IMR-90 (cell line): ENCODE measurements around the gene ARHGEF26. TPM values are rescaled to one million over a fixed set of nuclear protein-coding genes. Genes with fewer than 3 reads are reported as not detected.
A peak's percentile ranks its signal among the peaks of the same experiment; 100 is the strongest.

ENCODE experiments used
- ATAC-seq: fragments of 200-7000 bp; cut with Tn5 transposase; 2 replicates; pipeline ENCODE4 v1.9.1; 2020; ENCODE audit warnings: low read depth, mild to moderate bottlenecking, moderate library complexity
- BruUV-seq: library from RNA; stranded (reverse); fragments of 400-500 nt; replicated peaks from 2 replicates; lab custom pipeline; 2021; lab: Mats Ljungman, UMichigan
- CTCF ChIA-PET: fragments of 300-600 bp; formaldehyde crosslinking; extraction: SDS; loops from one replicate; lab custom pipeline; 2021; ENCODE audit warnings: antibody characterized with exemption; lab: Yijun Ruan, JAX
- POLR2A ChIA-PET: fragments of 300-600 bp; sonication (Branson Sonifier 250); formaldehyde crosslinking; loops from one replicate; lab custom pipeline; 2022; ENCODE audit warnings: antibody characterized with exemption; ENCODE audit not compliant: unreplicated experiment; lab: Charles Lee
- DNase-seq: peaks from one replicate; pipeline ENCODE4 v3.0.0; 2013
- H2AFZ ChIP-seq: replicated peaks from 2 replicates; pipeline ENCODE3; 2013; ENCODE audit warnings: low read length, mild to moderate bottlenecking; ENCODE audit not compliant: poor library complexity
- H2AK5ac ChIP-seq: 2 replicates; pipeline ENCODE4 v1.6.1; 2013; ENCODE audit warnings: low read depth, low read length, inconsistent platforms
- H2AK9ac ChIP-seq: replicated peaks from 2 replicates; pipeline ENCODE3; 2013; ENCODE audit warnings: mild to moderate bottlenecking, low read depth, low read length, moderate library complexity; ENCODE audit not compliant: poor library complexity
- H2BK120ac ChIP-seq: 2 replicates; pipeline ENCODE4 v1.6.1; 2013; ENCODE audit warnings: low read depth, low read length, inconsistent platforms
- H2BK15ac ChIP-seq: 3 replicates; pipeline ENCODE4 v1.6.1; 2013; ENCODE audit warnings: low read depth, low read length, inconsistent platforms
- H2BK20ac ChIP-seq: 2 replicates; pipeline ENCODE4 v1.6.1; 2013; ENCODE audit warnings: low read depth, mild to moderate bottlenecking, inconsistent platforms, low read length, moderate library complexity
- H2BK5ac ChIP-seq: 2 replicates; pipeline ENCODE4 v1.6.1; 2013; ENCODE audit warnings: mild to moderate bottlenecking, low read depth, low read length, inconsistent platforms; ENCODE audit not compliant: poor library complexity, severe bottlenecking
- H3K14ac ChIP-seq: replicated peaks from 2 replicates; pipeline ENCODE4 v1.6.1; 2013; ENCODE audit warnings: low read depth, low read length, inconsistent platforms
- H3K18ac ChIP-seq: 2 replicates; pipeline ENCODE4 v1.6.1; 2013; ENCODE audit warnings: low read depth, low read length, control low read depth
- H3K23ac ChIP-seq: 2 replicates; pipeline ENCODE4 v1.6.1; 2013; ENCODE audit warnings: low read depth, low read length, inconsistent platforms
- H3K27ac ChIP-seq: 2 replicates; pipeline ENCODE4 v1.5.1; 2013; ENCODE audit warnings: mild to moderate bottlenecking, control low read depth, low read length; ENCODE audit not compliant: insufficient read depth
- H3K27me3 ChIP-seq: 2 replicates; pipeline ENCODE4 v1.6.1; 2013; ENCODE audit warnings: low read length; ENCODE audit not compliant: control insufficient read depth, insufficient read depth
- H3K36me3 ChIP-seq: 2 replicates; pipeline ENCODE4 v1.6.1; 2013; ENCODE audit warnings: low read length, mixed read lengths; ENCODE audit not compliant: control insufficient read depth, insufficient read depth
- H3K4ac ChIP-seq: 2 replicates; pipeline ENCODE4 v1.6.1; 2013; ENCODE audit warnings: low read depth, low read length, inconsistent platforms
- H3K4me1 ChIP-seq: 2 replicates; pipeline ENCODE4 v1.6.1; 2013; ENCODE audit warnings: low read length, mixed read lengths; ENCODE audit not compliant: control insufficient read depth, insufficient read depth
- H3K4me2 ChIP-seq: 2 replicates; pipeline ENCODE4 v1.6.1; 2013; ENCODE audit warnings: low read depth, mild to moderate bottlenecking, control low read depth, low read length, moderate library complexity
- H3K4me3 ChIP-seq: 2 replicates; pipeline ENCODE4 v1.5.1; 2013; ENCODE audit warnings: low read depth, mild to moderate bottlenecking, control low read depth, low read length, moderate library complexity; ENCODE audit not compliant: insufficient read depth
- H3K56ac ChIP-seq: 2 replicates; pipeline ENCODE4 v1.6.1; 2013; ENCODE audit warnings: low read length, inconsistent platforms; ENCODE audit not compliant: insufficient read depth; ENCODE audit errors: extremely low read depth
- H3K79me1 ChIP-seq, 2 experiments: 2 replicates each; pipeline ENCODE4 v1.6.1; 2013; ENCODE audit warnings: low read length in 2 of 2, inconsistent platforms in 1 of 2, low read depth in 1 of 2
- H3K9ac ChIP-seq: 2 replicates; pipeline ENCODE4 v1.6.1; 2013; ENCODE audit warnings: low read depth, low read length, control low read depth
- H3K9me1 ChIP-seq: 2 replicates; pipeline ENCODE4 v1.6.1; 2013; ENCODE audit warnings: low read length, inconsistent platforms; ENCODE audit not compliant: insufficient read depth
- H3K9me3 ChIP-seq: 2 replicates; pipeline ENCODE4 v1.6.1; 2013; ENCODE audit warnings: low read length; ENCODE audit not compliant: control insufficient read depth, insufficient read depth
- H4K20me1 ChIP-seq: 2 replicates; pipeline ENCODE4 v1.6.1; 2013; ENCODE audit warnings: low read length, inconsistent platforms; ENCODE audit not compliant: insufficient read depth
- H4K5ac ChIP-seq: 2 replicates; pipeline ENCODE4 v1.6.1; 2013; ENCODE audit warnings: mild to moderate bottlenecking, low read depth, low read length, control low read depth
- H4K8ac ChIP-seq, 2 experiments: 2 replicates each; pipeline ENCODE4 v1.6.1; 2013; ENCODE audit warnings: low read depth in 2 of 2, low read length in 2 of 2, control low read depth in 1 of 2, inconsistent platforms in 1 of 2
- H4K91ac ChIP-seq: 2 replicates; pipeline ENCODE4 v1.6.1; 2013; ENCODE audit warnings: low read depth, low read length, inconsistent platforms; ENCODE audit not compliant: insufficient read depth
- FOS ChIP-seq: fragments of 150-350 bp; IDR thresholded peaks from 2 replicates; pipeline ENCODE4 v1.6.1; 2016; ENCODE audit warnings: low read depth, low read length
- MAFK ChIP-seq: IDR thresholded peaks from 2 replicates; pipeline ENCODE4 v1.6.1; 2012; ENCODE audit warnings: low read depth, low read length, improper control_type of control experiment
- WGBS, 2 experiments: methylation state at CpG; one replicate each; pipeline versions ENCODE4 v1.1.5 to v1.1.7; 2013; ENCODE audit warnings: missing lambda C conversion rate in 2 of 2; ENCODE audit not compliant: insufficient read length in 1 of 2; ENCODE audit errors: extremely low coverage in 2 of 2; 5-methylcytosine and 5-hydroxymethylcytosine counted together
- dilution Hi-C: fragments of 300-500 bp; cut with HindIII; formaldehyde crosslinking; loops from one replicate; pipeline ENCODE4 v1.14.3; 2018; ENCODE audit warnings: low sequenced_read_pairs; ENCODE audit not compliant: unreplicated experiment
- in situ Hi-C: fragments of 300-500 bp; cut with MboI; formaldehyde crosslinking; loops from 3 replicates; pipeline ENCODE4 v1.14.3; 2019; ENCODE audit warnings: low sequenced_read_pairs, inconsistent platforms, mixed read lengths
- intact Hi-C: fragments of 100-400 bp; cut with micrococcal nuclease; formaldehyde crosslinking; loops from 2 replicates; pipeline ENCODE4 v1.10.0; 2022
- polyA plus RNA-seq, 3 experiments: library from polyadenylated mRNA; depleted of rRNA; stranded (reverse); fragments of >200 nt; gene quantifications; 2 replicates each; pipeline ENCODE4 v1.2.3, GENCODE V29; 2012; ENCODE audit warnings: low replicate concordance in 1 of 3
- total RNA-seq: library from RNA; depleted of rRNA; stranded (reverse); fragments of >200 nt; gene quantifications from 2 replicates; pipeline ENCODE4 v1.2.3, GENCODE V29; 2012

ARHGEF26 gene
- total and polyA plus RNA-seq, 2 of the 4 experiments (the other 2 are of a cell fraction), result 2.0 to 2.3 TPM

DNA sequence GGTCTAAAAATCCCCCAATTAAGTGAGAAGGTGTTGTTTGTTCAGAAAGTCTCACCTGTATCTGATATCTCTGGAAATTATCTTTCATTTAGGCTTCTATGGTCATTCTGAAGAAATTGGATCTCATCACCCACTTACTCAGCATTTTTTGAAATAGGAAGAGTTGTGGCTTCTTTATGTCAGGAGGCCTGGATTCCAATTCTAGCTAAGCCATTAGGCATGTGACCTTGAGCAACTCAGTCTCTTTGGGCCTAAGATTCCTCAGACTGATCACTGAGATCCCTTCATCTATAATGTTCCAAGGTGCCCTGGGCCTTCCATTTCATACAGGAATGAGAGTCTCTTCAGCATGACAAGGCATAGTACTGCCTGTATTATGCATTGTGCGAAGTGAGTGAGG lies 70.3 kb downstream of the ARHGEF26 start:
- H3K36me3 ChIP-seq, result no peaks in the 10 kb centered on the region
- no peak overlapping the region for H2BK15ac ChIP-seq
- H3K14ac ChIP-seq, result no peak overlapping the region
- peaks cover 2% of the 10 kb centered on the region; the same call in 1 of the 2 replicates for H3K4me1 ChIP-seq
- in situ Hi-C loops (no loop called here), dilution Hi-C loops (no loop called here), intact Hi-C loops (no loop called here)
- no TSS peak for BruUV-seq
- H3K4me2 ChIP-seq, result no peak overlapping the region
- H3K18ac ChIP-seq, result no peak overlapping the region
- H3K9me1 ChIP-seq, result 0 out of 2 replicates have a peak, but pooled peaks cover 3% of the 10 kb centered on the region
- no peaks in the 10 kb centered on the region for H3K79me1 ChIP-seq
- H4K8ac ChIP-seq, result no peak overlapping the region
- no peak overlapping the region for H2BK20ac ChIP-seq
- no peak overlapping the region for H3K4me3 ChIP-seq
- 100% methylated on average over 1 of the region's 1 CpG; no CpG with 5 or more reads in 1 of the 2 experiments for WGBS, 2 experiments
- H4K20me1 ChIP-seq, result no peaks in the 10 kb centered on the region
- no peak overlapping the region for H3K4ac ChIP-seq
- no peak overlapping the region for H3K23ac ChIP-seq
- no peak overlapping the region for H3K27ac ChIP-seq
- CTCF ChIA-PET, result no interaction called here
- H3K9ac ChIP-seq, result no peak overlapping the region
- no peak overlapping the region for H2BK120ac ChIP-seq
- TF ChIP-seq MAFK (0 out of 2 replicates have a peak, but pooled peaks have one; percentile 34), FOS (no peak)
- no peak overlapping the region for H2AK5ac ChIP-seq
- POLR2A ChIA-PET, result no interaction called here
- H4K91ac ChIP-seq, result no peak overlapping the region
- no peak overlapping the region for H2AFZ ChIP-seq
- no peak overlapping the region for H4K5ac ChIP-seq
- H3K56ac ChIP-seq, result no peak overlapping the region
- no peaks in the 10 kb centered on the region for H3K27me3 ChIP-seq
- ATAC-seq, result no peak; the same call in 1 of the 2 replicates
- peak; percentile 27 for DNase-seq
- no peak overlapping the region for H2BK5ac ChIP-seq
- H2AK9ac ChIP-seq, result no peak overlapping the region
- H3K9me3 ChIP-seq, result no peaks in the 10 kb centered on the region
